BE2C (cell line): ENCODE measurements around the gene TAC1.

Experiments used
- DNase-seq: peaks from one replicate; pipeline ENCODE4 v3.0.0-alpha.2; 2020
- H3K27me3 ChIP-seq: fragments of 250-450 bp; sonication (Bioruptor Pico); 2 replicates; pipeline ENCODE4 v1.5.1; 2020; ENCODE audit warnings: mild to moderate bottlenecking
- H3K36me3 ChIP-seq: fragments of 250-450 bp; sonication (Bioruptor Pico); 2 replicates; pipeline ENCODE4 v1.5.1; 2020; ENCODE audit warnings: mild to moderate bottlenecking
- H3K4me1 ChIP-seq: fragments of 250-450 bp; sonication (Bioruptor Pico); 2 replicates; pipeline ENCODE4 v1.5.1; 2020
- H3K4me3 ChIP-seq: 2 replicates; pipeline ENCODE4 v1.5.1; 2011; ENCODE audit warnings: low read depth, low read length
- H3K9me3 ChIP-seq: fragments of 250-450 bp; sonication (Bioruptor Pico); 2 replicates; pipeline ENCODE4 v1.5.1; 2020
- CTCF ChIP-seq: IDR thresholded peaks from 2 replicates; pipeline ENCODE4 v1.5.1; 2012; ENCODE audit warnings: mild to moderate bottlenecking, low read depth, low read length

Gene TAC1

GRCh38 chr7:97732565-97733275 lies 834 bp downstream of the TAC1 start:
- Histone ChIP-seq H3K4me1 (no peaks in the 10 kb centered on the region), H3K27me3 (peaks cover 52% of the 10 kb centered on the region), H3K36me3 (no peaks in the 10 kb centered on the region), H3K9me3 (no peaks in the 10 kb centered on the region), H3K4me3 (no peak overlapping the region)
- DNase-seq: no peak
- TF ChIP-seq CTCF: no peak

- H3K4me1 ChIP-seq: no peaks in the 10 kb centered on the region
- no peak overlapping the region for H3K4me3 ChIP-seq
- no peaks in the 10 kb centered on the region for H3K9me3 ChIP-seq
- H3K36me3 ChIP-seq: no peaks in the 10 kb centered on the region
- TF ChIP-seq CTCF: no peak
- peaks cover 51% of the 10 kb centered on the region for H3K27me3 ChIP-seq
- no peak for DNase-seq
Measured at GRCh38 chr7:97733276-97734161, 1.6 kb downstream of the TAC1 start.

DNA sequence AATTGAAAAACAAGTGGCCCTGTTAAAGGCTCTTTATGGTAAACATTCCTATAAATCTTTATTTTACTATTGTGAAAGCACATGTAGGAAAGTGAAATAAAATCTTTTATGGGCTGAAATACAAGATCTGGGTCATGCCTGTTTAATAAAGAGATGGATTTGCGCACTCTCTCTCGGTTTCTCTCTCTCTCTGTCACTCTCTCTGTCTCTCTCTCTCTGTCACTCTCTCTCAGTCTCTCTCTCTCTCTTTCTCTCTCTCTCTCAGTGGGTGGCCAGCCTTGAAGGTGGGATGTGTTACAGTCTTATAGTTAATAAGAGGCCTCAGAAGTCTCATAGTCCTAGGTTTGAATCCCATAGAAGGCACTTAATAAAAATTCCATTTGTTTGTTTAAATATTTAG lies 2.4 kb downstream of the TAC1 start:
- Histone ChIP-seq H3K27me3 (peaks cover 44% of the 10 kb centered on the region), H3K4me1 (no peaks in the 10 kb centered on the region), H3K4me3 (no peak overlapping the region), H3K9me3 (no peaks in the 10 kb centered on the region), H3K36me3 (no peaks in the 10 kb centered on the region)
- TF ChIP-seq CTCF: no peak
- DNase-seq: no peak

GRCh38 chr7:97735075-97735474 lies 3.2 kb downstream of the TAC1 start:
- H3K27me3 ChIP-seq: peaks cover 41% of the 10 kb centered on the region
- H3K4me3 ChIP-seq: no peak overlapping the region
- no peaks in the 10 kb centered on the region for H3K9me3 ChIP-seq
- no peak for TF ChIP-seq CTCF
- DNase-seq: no peak
- no peaks in the 10 kb centered on the region for H3K36me3 ChIP-seq
- no peaks in the 10 kb centered on the region for H3K4me1 ChIP-seq

- Histone ChIP-seq H3K4me1 (no peaks in the 10 kb centered on the region), H3K27me3 (no peaks in the 10 kb centered on the region), H3K36me3 (no peaks in the 10 kb centered on the region), H3K4me3 (no peak overlapping the region), H3K9me3 (no peaks in the 10 kb centered on the region)
- no peak for DNase-seq
- TF ChIP-seq CTCF: no peak
Measured at GRCh38 chr7:97748482-97748881, 16.6 kb downstream of the TAC1 start.

DNA sequence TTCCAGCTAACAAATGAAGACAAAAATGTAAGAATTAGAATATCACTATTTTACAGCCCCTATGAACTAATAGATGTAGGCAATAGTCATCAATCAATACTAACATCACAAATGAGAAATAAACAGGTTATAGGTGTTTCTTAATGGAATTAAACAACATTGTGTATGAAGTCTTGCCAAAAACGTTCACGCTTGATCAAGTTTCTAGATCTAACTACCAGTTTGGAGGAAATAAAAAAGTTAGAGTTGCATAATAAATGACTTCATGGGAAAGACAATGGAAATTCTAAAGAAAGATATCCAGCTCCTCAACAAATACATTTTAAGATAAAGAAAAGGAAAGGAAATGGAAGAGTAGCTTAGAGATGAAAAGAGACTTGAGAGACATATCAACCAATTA lies 19.7 kb downstream of the TAC1 start:
- H3K9me3 ChIP-seq: no peaks in the 10 kb centered on the region
- DNase-seq: no peak
- no peaks in the 10 kb centered on the region for H3K36me3 ChIP-seq
- no peak for TF ChIP-seq CTCF
- no peaks in the 10 kb centered on the region for H3K27me3 ChIP-seq
- H3K4me3 ChIP-seq: no peak overlapping the region
- H3K4me1 ChIP-seq: no peaks in the 10 kb centered on the region
